Embryonic facial prominence (tissue), 1 donor: ENCODE measurements around the gene PEX16.
"Not testable (repeated sequence)": the region's sequence is repeated elsewhere in the genome, so short reads cannot be mapped to it uniquely, and the experiment has no call there.

Experiments used
- DNase-seq: peaks from one replicate; pipeline ENCODE4 v3.0.0-alpha.2; 2016; ENCODE audit errors: extremely low spot score

The PEX16 gene

GRCh38 chr11:45918331-45918941, 759 bp upstream of the PEX16 start:
- DNase-seq, result peak; percentile 7

- DNase-seq, result peak; percentile 5
Observed at GRCh38 chr11:45917286-45917622, 423 bp downstream of the PEX16 start.

GRCh38 chr11:45915446-45915845, 2.2 kb downstream of the PEX16 start:
- DNase-seq, result no peak

- DNase-seq, result no peak
Observed at GRCh38 chr11:45913942-45914635, 3.6 kb downstream of the PEX16 start.

GRCh38 chr11:45913514-45913913, 4.2 kb downstream of the PEX16 start:
- DNase-seq, result no peak

GRCh38 chr11:45910623-45911022, 7.1 kb downstream of the PEX16 start:
- no peak for DNase-seq

GRCh38 chr11:45909594-45910475, 7.8 kb downstream of the PEX16 start:
- DNase-seq, result no peak

- DNase-seq, result no peak
Observed at GRCh38 chr11:45907911-45908370, 9.7 kb downstream of the PEX16 start.

- no peak for DNase-seq
Observed at GRCh38 chr11:45906965-45907611, 10.6 kb downstream of the PEX16 start, which contains the start of gene FREY1. Gene FREY1, minus strand, starts transcription at chr11:45907271. Its CDS starts 26 bp downstream, at chr11:45907245.

- DNase-seq, result no peak
Observed at GRCh38 chr11:45906096-45906682, 11.5 kb downstream of the PEX16 start.

GRCh38 chr11:45905576-45905975, 12.1 kb downstream of the PEX16 start:
- not testable (repeated sequence) for DNase-seq

GRCh38 chr11:45905095-45905494, 12.6 kb downstream of the PEX16 start:
- DNase-seq, result no peak

- DNase-seq, result no peak
Observed at GRCh38 chr11:45904309-45904915, 13.3 kb downstream of the PEX16 start.

- no peak for DNase-seq
Observed at GRCh38 chr11:45902452-45903380, 15.0 kb downstream of the PEX16 start.

GRCh38 chr11:45901626-45902025, 16.1 kb downstream of the PEX16 start:
- no peak for DNase-seq

GRCh38 chr11:45900916-45901617, 16.6 kb downstream of the PEX16 start:
- DNase-seq, result no peak

GRCh38 chr11:45900175-45900800, 17.4 kb downstream of the PEX16 start:
- DNase-seq, result not testable (repeated sequence)

GRCh38 chr11:45899448-45900174, 18.1 kb downstream of the PEX16 start:
- DNase-seq, result peak; percentile 65
